ENCODE measurements around the gene SUPT3H.

The SUPT3H gene

GRCh38 chr6:45001663-45002062 is 376.1 kb downstream of the SUPT3H start:
- H3K27me3 ChIP-seq (ENCODE audit: control insufficient read depth, insufficient read depth, low read length), result no peaks in the 10 kb centered on the region
- H3K36me3 ChIP-seq (ENCODE audit: control insufficient read depth, insufficient read depth, low read length), result no peaks in the 10 kb centered on the region
- H3K9ac ChIP-seq (ENCODE audit: low read depth, low read length), result no peak overlapping the region
- H3K4me3 ChIP-seq (ENCODE audit: low read depth, low read length), result no peak overlapping the region
- no peaks in the 10 kb centered on the region for H3K4me1 ChIP-seq (ENCODE audit: control insufficient read depth, insufficient read depth, low read length)
- no peaks in the 10 kb centered on the region for H3K9me3 ChIP-seq (ENCODE audit: control insufficient read depth, insufficient read depth, low read length)

- no peaks in the 10 kb centered on the region for H3K27me3 ChIP-seq (ENCODE audit: control insufficient read depth, insufficient read depth, low read length)
- H3K9ac ChIP-seq (ENCODE audit: low read depth, low read length), result no peak overlapping the region
- no peaks in the 10 kb centered on the region for H3K36me3 ChIP-seq (ENCODE audit: control insufficient read depth, insufficient read depth, low read length)
- H3K9me3 ChIP-seq (ENCODE audit: control insufficient read depth, insufficient read depth, low read length), result no peaks in the 10 kb centered on the region
- H3K4me3 ChIP-seq (ENCODE audit: low read depth, low read length), result no peak overlapping the region
- H3K4me1 ChIP-seq (ENCODE audit: control insufficient read depth, insufficient read depth, low read length), result no peaks in the 10 kb centered on the region
Measured at GRCh38 chr6:45000833-45001232, 376.9 kb downstream of the SUPT3H start.

GRCh38 chr6:44999066-44999465 is 378.7 kb downstream of the SUPT3H start:
- no peaks in the 10 kb centered on the region for H3K4me1 ChIP-seq (ENCODE audit: control insufficient read depth, insufficient read depth, low read length)
- no peaks in the 10 kb centered on the region for H3K9me3 ChIP-seq (ENCODE audit: control insufficient read depth, insufficient read depth, low read length)
- no peak overlapping the region for H3K4me3 ChIP-seq (ENCODE audit: low read depth, low read length)
- no peak overlapping the region for H3K9ac ChIP-seq (ENCODE audit: low read depth, low read length)
- no peaks in the 10 kb centered on the region for H3K36me3 ChIP-seq (ENCODE audit: control insufficient read depth, insufficient read depth, low read length)
- no peaks in the 10 kb centered on the region for H3K27me3 ChIP-seq (ENCODE audit: control insufficient read depth, insufficient read depth, low read length)

- no peak overlapping the region for H3K4me3 ChIP-seq (ENCODE audit: low read depth, low read length)
- H3K27me3 ChIP-seq (ENCODE audit: control insufficient read depth, insufficient read depth, low read length), result no peaks in the 10 kb centered on the region
- no peaks in the 10 kb centered on the region for H3K9me3 ChIP-seq (ENCODE audit: control insufficient read depth, insufficient read depth, low read length)
- H3K9ac ChIP-seq (ENCODE audit: low read depth, low read length), result no peak overlapping the region
- H3K36me3 ChIP-seq (ENCODE audit: control insufficient read depth, insufficient read depth, low read length), result no peaks in the 10 kb centered on the region
- no peaks in the 10 kb centered on the region for H3K4me1 ChIP-seq (ENCODE audit: control insufficient read depth, insufficient read depth, low read length)
Measured at GRCh38 chr6:44995486-44996132, 382.1 kb downstream of the SUPT3H start.

- Histone ChIP-seq H3K36me3 (ENCODE audit: control insufficient read depth, insufficient read depth, low read length) (no peaks in the 10 kb centered on the region), H3K9me3 (ENCODE audit: control insufficient read depth, insufficient read depth, low read length) (no peaks in the 10 kb centered on the region), H3K27me3 (ENCODE audit: control insufficient read depth, insufficient read depth, low read length) (no peaks in the 10 kb centered on the region), H3K4me1 (ENCODE audit: control insufficient read depth, insufficient read depth, low read length) (no peaks in the 10 kb centered on the region), H3K9ac (ENCODE audit: low read depth, low read length) (no peak overlapping the region), H3K4me3 (ENCODE audit: low read depth, low read length) (no peak overlapping the region)
Measured at GRCh38 chr6:44989391-44989790, 388.3 kb downstream of the SUPT3H start.

GRCh38 chr6:44985006-44985405 is 392.7 kb downstream of the SUPT3H start:
- H3K36me3 ChIP-seq (ENCODE audit: control insufficient read depth, insufficient read depth, low read length), result no peaks in the 10 kb centered on the region
- no peaks in the 10 kb centered on the region for H3K9me3 ChIP-seq (ENCODE audit: control insufficient read depth, insufficient read depth, low read length)
- no peak overlapping the region for H3K4me3 ChIP-seq (ENCODE audit: low read depth, low read length)
- no peaks in the 10 kb centered on the region for H3K27me3 ChIP-seq (ENCODE audit: control insufficient read depth, insufficient read depth, low read length)
- no peak overlapping the region for H3K9ac ChIP-seq (ENCODE audit: low read depth, low read length)
- no peaks in the 10 kb centered on the region for H3K4me1 ChIP-seq (ENCODE audit: control insufficient read depth, insufficient read depth, low read length)

DNA sequence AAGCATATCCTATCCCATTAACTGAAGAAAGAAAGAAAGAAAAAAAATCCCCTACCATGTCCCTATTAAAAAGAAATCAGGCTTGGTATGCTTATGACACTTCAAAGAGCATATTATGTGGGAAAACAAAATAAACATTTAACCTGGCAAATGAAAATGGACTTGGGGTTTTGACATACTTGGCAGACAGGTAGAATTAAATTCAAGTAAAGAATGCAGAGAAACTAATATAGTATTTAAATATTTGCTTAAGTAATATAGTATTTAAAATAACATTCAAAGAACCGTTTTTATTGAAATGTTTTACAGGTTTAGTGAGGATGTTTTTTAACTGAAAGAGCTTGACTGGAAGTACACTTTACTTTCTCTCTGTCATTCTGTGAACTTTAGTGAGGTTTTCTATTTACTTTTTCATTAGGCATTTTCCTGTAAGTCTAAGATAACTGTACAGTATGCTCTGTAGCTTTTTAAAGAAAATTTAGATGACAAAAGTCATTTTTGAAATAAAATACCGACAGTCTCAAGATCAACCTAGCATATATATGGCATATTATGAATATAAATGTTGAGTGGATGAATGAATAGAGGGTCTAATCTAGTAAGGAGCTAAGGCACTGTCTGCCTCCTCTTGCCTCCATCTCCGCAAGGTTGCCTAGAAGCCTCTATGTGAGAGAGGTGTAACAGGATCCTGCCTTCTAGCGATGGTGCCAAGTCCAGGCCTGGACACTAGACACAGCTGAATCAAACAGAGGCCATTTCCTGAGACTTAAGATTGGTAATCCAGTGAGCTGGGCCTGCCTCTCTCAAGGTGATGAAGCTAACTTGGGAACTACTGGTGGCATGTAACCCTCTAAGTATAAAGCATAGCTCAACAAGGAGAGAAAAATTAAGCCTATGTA is 394.0 kb downstream of the SUPT3H start:
- Histone ChIP-seq H3K27me3 (ENCODE audit: control insufficient read depth, insufficient read depth, low read length) (no peaks in the 10 kb centered on the region), H3K36me3 (ENCODE audit: control insufficient read depth, insufficient read depth, low read length) (no peaks in the 10 kb centered on the region), H3K9ac (ENCODE audit: low read depth, low read length) (no peak overlapping the region), H3K9me3 (ENCODE audit: control insufficient read depth, insufficient read depth, low read length) (no peaks in the 10 kb centered on the region), H3K4me3 (ENCODE audit: low read depth, low read length) (no peak overlapping the region), H3K4me1 (ENCODE audit: control insufficient read depth, insufficient read depth, low read length) (no peaks in the 10 kb centered on the region)

DNA sequence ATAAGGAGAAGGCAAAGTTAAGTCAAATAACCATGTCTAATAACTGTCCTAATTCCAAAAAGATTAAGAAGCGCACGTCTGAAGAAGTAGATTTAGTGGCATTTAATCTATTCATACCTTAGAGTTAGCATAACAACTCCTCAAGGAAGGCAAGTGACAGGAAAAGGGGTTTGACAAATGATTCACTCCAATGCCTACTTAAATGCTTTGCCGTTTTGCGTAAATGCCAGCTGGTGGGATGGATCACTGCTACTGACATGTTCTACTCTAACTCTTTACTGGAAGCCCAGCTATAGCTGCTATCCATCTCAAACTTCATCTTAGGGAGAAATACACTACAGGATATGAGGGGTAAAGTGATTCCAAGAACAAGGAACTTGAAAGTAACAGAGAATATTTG is 396.9 kb downstream of the SUPT3H start:
- H3K36me3 ChIP-seq (ENCODE audit: control insufficient read depth, insufficient read depth, low read length), result no peaks in the 10 kb centered on the region
- H3K27me3 ChIP-seq (ENCODE audit: control insufficient read depth, insufficient read depth, low read length), result no peaks in the 10 kb centered on the region
- no peaks in the 10 kb centered on the region for H3K9me3 ChIP-seq (ENCODE audit: control insufficient read depth, insufficient read depth, low read length)
- no peaks in the 10 kb centered on the region for H3K4me1 ChIP-seq (ENCODE audit: control insufficient read depth, insufficient read depth, low read length)
- no peak overlapping the region for H3K9ac ChIP-seq (ENCODE audit: low read depth, low read length)
- no peak overlapping the region for H3K4me3 ChIP-seq (ENCODE audit: low read depth, low read length)

DNA sequence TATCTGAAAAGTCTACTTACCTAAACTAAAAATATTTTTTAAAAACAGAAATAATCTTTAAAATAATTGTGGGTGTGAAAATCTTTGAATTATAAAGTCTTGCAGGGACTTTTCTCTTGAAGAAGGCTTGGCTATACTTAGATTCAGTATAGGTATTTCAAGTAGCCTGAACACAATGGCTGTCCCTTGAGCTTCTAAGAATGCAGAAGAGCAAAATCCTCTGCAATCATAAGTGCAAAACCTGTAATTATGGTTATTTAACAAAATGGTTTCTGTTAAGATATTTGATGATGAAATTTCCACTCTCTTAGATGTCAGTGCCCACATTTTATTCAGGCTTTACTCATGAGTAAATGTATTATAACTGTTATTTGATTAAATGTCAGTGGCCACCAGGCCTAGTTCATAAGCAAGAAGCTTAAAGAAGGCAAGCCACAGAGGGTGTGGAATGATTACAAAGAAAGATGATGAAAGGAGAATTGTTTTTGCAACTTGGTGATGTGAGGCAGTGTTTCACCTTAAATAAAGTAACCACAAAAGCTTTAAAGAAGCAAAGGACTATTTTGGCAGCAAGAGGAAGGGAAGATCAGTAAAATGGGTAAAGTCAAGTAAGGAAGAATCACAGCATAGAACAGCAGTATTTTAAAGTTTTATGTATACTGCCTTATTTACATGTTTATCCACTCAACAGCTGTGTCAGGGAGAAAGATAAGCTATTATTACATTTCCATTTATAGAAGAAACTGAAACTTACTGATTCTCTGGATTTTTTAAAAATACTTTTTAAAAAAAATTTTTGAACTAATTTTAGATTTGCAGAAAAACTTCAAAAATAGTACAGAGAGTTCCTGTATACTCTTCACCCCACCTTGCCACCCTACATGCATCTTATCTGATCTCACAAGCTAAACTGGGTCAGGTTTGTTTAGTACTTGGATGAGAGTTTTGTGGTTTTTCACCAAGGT is 400.8 kb downstream of the SUPT3H start:
- Histone ChIP-seq H3K9me3 (ENCODE audit: control insufficient read depth, insufficient read depth, low read length) (peaks cover 12% of the 10 kb centered on the region), H3K27me3 (ENCODE audit: control insufficient read depth, insufficient read depth, low read length) (no peaks in the 10 kb centered on the region), H3K4me1 (ENCODE audit: control insufficient read depth, insufficient read depth, low read length) (no peaks in the 10 kb centered on the region), H3K4me3 (ENCODE audit: low read depth, low read length) (no peak overlapping the region), H3K9ac (ENCODE audit: low read depth, low read length) (no peak overlapping the region), H3K36me3 (ENCODE audit: control insufficient read depth, insufficient read depth, low read length) (no peaks in the 10 kb centered on the region)

DNA sequence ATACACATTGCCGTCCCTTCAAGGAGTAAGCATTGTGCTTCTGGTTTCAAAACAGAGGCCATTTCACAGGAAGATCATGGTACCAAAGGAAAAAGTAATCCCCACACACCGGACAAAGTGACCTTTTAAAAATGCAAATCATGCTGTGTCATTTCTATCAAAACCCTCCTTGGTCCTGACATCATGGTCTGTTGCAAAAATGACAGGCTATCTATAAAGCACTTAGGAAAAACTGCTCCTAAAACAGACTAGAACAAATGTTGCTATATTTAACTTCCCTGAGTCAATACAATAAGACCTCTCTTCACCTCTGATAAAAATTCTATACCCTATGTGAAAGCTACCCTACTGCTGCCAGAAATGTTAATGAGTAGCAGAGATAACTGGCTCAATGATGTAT is 403.2 kb downstream of the SUPT3H start:
- peaks cover 12% of the 10 kb centered on the region for H3K9me3 ChIP-seq (ENCODE audit: control insufficient read depth, insufficient read depth, low read length)
- no peaks in the 10 kb centered on the region for H3K4me1 ChIP-seq (ENCODE audit: control insufficient read depth, insufficient read depth, low read length)
- no peaks in the 10 kb centered on the region for H3K27me3 ChIP-seq (ENCODE audit: control insufficient read depth, insufficient read depth, low read length)
- H3K4me3 ChIP-seq (ENCODE audit: low read depth, low read length), result no peak overlapping the region
- H3K9ac ChIP-seq (ENCODE audit: low read depth, low read length), result no peak overlapping the region
- H3K36me3 ChIP-seq (ENCODE audit: control insufficient read depth, insufficient read depth, low read length), result no peaks in the 10 kb centered on the region

- H3K4me3 ChIP-seq (ENCODE audit: low read depth, low read length), result no peak overlapping the region
- H3K9me3 ChIP-seq (ENCODE audit: control insufficient read depth, insufficient read depth, low read length), result peaks cover 12% of the 10 kb centered on the region
- no peaks in the 10 kb centered on the region for H3K36me3 ChIP-seq (ENCODE audit: control insufficient read depth, insufficient read depth, low read length)
- no peaks in the 10 kb centered on the region for H3K4me1 ChIP-seq (ENCODE audit: control insufficient read depth, insufficient read depth, low read length)
- no peaks in the 10 kb centered on the region for H3K27me3 ChIP-seq (ENCODE audit: control insufficient read depth, insufficient read depth, low read length)
- no peak overlapping the region for H3K9ac ChIP-seq (ENCODE audit: low read depth, low read length)
Measured at GRCh38 chr6:44972709-44973108, 405.0 kb downstream of the SUPT3H start.

Measured in iPS-15b (cell line).